NCI-H1417 treated with DMSO at 0.1 percent for 48 hours (cell line): ENCODE results near the gene NKX2-2.

ENCODE experiments used
- DNase-seq: peaks from one replicate; lab custom pipeline; 2025; lab: John Stamatoyannopoulos, UW

Gene NKX2-2

DNA sequence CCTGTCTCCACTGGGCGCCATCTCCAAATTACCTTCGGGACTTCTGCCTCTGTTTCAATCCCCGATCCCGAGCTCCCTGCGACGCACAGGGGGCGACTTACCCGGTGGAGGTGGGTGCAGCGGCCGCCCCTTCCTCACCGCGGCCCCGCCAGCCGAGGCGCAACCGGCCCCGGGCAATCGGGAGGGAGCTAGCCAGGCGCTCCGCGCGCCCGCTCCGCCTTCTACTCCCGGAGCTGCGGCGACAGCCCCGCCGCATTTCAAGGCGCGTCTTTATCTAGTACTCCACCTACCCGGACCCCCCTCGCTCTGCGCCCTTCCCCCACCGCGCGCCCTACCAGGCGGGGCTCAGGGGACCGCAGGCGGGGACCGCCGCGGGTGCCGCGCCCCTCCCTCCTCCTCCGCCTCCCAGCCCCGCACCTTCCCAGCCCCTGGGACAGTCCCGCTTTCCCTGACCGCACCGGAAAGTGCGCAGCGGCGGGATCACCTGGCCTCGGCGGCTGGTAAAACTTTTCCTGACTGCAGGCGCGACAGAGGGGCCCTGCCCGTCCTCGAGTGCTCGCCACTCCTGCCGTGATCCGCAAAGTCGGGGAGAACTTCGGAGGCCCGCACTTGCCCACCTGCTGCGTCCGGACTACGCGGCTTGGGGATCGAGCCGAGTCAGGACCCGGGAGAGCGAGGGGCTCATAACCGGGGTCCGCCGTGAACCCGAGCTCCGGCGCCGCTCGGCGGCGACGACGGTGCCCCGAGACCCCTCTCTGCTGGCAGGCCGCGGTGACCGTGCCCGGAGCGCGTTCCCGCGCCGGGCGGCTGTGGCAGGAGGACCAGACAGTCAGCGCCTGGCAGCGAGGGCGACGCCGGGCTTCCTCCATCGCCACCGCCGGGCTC is 8.0 kb upstream of the NKX2-2 start:
- no peak for DNase-seq

DNA sequence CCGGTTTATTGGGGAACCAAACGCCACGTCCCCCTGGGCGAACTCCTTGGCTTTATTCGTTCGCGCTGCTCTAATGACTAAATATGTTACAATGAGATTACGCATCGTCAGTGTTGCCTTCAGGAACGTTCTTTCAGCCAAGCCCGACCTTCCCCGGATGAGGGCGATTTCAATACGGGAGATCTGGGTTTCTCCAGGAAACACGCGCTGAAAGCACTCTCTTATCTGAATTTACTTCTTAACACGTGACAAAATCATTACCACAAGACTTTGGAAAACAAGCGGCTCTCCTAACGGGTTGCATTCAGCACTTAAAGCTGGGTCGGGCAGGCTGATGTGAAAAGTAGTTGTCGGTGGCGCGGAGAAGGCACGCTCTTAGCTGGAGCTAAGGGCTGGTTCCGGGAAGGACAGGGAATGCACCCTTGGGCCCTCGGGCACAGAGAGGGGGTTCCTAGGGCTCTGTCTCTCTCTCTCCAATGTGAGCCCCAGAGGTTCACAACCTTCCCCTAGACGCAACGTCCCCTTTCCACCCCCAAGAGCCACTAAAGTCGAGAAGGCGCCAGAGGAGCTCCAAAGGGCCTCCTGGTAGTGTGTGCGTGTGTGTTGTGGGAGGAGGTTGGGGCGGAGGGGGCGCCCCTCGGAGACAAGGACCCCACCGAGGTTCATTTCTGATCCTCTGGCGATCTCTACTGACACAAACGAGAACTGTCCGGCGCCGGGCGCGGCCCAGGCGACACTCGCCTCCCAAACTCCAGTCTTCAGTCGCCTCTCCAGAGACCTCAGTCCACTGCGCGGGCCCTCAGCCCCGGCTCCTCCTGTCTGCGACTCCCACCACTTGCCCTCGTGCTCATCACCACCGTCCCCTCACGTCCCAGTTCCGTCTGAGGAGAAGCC is 7.1 kb upstream of the NKX2-2 start:
- no peak for DNase-seq

DNA sequence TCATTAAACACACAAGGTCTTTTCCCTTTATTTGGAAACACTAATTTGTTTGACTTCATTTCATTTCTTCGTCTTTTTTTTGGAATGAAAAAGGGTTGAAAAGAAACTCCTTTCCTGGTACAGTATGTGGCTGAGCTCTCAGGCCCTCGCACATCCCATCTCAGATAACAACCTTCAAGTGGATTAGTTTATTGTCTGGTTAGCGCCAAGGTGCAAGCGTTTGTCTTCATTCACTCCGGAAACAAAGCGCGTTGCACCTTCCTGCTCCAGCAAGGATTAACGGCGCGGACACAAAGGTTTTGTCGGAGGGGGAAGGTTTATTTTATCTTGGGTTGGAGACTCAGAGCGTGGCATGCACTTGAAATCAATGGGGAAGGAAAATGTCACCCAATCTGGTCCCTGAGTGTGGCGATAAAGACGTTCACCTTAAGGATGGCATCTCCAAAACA is 5.3 kb upstream of the NKX2-2 start:
- DNase-seq, result no peak

DNA sequence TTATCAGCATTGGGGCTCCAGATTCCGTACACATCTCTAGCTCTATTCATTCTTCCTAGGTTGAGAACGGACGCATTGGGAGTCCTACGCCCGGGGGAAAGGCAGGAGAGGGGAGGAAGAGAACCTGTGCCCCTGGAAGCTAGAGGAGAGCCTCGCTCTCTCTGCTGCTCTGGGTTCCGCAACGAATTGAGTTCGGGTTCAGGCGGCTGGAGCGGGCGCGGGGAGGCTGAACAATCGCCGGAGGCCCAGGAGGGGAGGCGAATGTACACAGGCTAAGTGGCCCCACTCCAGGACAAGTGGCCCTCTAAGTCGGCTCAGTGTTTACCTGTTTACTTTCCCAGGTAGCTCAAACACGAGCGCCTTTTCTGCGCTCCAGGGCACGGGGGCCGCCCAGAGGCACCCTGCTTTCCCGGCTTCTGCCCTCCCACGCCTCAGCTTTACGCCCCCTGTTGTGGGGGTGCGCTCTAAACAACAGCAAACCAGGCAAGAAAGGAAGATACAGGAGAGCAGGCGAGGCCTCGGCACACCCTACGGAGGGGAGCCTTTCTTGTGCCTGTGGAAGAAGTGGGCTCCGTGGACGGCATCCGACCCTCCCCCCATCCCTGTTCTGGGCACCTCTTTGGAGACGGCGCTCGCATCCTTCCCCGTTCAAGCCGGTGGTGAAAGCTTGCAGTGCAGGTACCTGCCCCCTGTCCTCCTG is 4.6 kb upstream of the NKX2-2 start:
- no peak for DNase-seq

DNA sequence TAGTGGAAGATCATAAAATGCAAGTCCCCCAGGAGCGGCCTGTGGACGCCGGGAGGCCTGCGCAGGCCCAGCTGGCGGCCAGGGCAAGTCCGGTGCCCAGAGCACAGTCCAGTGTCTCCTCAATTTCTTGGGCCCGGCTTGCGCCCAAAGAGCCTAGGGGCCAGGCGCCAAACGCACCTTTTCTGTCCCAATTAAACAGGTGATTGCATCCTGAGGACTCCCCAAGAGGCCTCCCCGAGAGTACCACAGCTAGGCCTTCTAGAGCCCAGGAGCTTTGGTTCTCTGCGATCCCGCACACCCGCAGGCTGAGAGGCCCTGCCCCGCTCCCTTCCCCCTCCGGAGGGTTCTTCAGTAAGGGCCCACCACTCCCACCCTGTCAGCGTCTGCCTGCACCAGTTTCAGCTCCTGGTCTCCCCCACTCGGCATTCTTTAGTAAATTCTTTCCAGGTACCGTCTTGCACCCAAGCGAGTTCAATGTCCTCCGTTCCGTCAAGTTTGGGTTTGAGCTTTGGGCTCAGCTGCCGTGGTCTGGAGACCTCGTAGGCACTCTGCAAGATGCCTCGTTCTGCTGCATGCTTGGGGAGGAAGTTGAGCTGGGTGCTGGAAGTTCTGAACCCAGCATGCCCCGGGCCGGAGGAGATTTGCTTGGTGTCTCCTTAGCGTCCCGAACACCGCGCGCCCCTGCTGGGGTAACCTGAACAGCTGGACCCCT is 3.9 kb upstream of the NKX2-2 start:
- DNase-seq, result no peak

DNA sequence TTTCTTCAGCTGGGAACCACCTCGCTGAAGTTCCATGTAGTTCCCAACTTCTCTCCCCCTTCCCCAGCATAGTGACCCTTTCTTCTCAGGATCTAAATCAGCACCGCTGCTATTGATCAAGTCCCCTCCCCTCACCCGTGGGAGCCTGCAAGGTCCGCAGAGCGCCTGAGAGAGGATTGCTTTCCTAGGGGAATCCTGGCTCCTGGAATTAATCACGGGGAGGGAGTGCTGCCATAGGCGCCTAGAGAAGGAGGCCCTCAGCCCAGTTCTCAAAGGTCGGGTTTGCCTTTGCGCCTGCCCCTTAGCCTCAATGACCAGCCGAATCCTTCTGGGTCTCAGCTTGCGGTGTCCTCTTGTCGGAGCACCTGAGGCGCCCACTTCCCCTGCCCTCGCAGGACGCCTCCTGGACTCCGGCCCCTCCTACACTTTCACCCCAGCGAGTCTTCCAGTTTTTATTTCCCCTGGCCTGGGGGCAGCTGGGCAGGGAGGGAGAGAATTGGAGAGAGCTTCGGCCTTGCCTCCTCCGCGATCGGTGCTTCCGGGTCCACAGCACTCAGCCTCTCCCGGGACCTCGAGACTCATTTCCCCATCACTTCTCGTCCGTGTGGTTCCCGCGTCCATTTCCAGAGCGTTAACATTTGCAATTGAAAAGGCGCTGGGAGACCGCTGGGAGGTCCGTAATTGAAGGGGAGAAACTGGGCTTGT is 3.1 kb upstream of the NKX2-2 start:
- DNase-seq, result no peak

DNA sequence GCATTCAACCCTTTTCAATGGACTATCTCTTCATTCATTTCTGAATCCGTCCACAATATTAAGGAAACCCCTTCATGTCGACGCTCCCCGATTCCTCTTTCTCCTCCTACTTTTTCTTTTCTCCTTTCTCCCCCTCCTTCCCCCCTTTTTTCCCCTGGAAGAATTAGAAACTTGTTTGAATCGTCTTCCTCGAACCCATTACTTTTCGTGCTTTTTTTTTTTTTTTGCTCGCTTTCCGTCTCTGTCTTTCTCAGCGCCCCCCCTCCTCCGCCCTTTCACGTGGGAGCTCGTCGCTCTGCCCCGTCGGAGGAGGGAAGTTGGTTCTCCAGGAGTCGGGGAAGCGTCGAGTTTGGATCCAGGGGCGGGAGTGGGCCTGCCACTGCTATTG is 2.3 kb upstream of the NKX2-2 start:
- DNase-seq, result no peak

DNA sequence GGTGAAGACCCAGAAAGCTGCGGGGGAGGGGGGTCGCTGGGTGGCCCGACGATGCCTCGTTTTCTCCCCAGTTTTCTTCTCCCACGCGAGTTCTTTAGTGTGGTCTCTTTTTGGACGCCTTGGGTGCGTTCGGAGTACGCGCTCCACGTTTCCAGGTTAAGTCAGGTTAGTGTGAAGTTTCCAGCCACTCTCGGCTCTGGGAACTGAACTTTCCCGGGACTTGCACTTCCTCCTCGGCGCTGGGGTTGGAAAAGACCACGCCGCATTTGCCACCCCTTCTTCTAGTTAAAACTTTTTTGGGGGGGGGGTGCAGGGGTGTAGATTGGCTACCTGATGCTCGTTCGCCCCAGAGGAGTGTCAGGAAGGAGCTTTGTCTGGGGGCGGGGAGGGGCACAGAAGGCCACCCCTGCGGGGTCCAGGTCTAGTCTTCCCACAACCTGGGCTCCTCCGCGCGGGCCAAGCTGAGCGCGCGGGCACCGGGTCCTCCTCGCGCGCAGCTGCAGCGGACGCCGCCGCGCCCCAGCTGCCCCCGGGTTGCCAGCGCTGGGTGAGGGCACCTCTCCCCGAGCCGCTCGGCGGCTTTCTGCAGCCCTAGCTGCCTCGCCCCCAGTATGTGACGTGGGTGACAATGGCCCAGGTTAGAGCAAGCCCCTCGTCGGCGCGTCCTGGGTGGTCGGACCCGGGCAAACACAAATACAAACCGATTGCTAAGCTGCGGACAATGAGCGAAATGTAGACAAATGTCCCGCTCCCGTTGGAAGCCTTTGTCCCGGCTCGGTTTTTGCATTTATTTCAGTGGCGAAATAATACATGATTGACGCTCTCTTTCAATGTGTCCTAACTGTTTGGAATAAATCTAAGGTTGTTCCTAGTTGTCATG is 1.7 kb upstream of the NKX2-2 start:
- no peak for DNase-seq

DNA sequence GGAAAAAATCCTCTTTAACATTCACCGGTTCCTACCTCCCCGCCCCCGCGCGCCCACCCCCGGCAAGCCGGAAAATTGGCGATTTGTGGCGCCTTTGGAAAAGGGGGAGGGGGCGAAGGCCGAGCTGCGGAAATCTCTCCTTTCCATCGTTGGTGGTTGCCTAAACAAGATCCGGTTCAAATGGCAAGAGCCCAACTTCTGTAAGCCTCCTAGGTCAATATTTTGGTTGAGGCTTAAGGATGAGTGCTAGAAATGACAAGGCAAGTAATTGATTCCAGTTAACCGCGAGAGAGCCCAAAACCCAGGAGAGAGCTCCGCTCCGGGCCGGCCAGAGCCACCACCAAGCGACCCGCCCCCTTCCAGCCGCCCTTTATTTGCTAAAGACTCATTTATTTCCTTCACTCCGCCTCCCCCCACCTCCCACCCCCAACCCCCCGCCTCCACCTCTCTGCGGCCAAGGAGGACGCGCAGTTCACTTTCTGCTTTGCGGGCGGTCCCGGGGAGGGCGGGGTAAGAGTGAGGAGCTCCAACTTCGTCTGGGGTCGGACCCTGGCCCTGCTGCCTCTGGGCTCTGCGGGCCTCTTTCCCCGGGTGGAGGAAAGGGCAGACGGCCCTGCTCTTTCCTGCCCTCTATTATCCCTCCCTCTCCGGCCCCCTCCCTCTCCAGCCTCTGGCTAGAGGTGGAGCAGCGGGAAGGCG is 838 bp upstream of the NKX2-2 start:
- DNase-seq, result no peak

DNA sequence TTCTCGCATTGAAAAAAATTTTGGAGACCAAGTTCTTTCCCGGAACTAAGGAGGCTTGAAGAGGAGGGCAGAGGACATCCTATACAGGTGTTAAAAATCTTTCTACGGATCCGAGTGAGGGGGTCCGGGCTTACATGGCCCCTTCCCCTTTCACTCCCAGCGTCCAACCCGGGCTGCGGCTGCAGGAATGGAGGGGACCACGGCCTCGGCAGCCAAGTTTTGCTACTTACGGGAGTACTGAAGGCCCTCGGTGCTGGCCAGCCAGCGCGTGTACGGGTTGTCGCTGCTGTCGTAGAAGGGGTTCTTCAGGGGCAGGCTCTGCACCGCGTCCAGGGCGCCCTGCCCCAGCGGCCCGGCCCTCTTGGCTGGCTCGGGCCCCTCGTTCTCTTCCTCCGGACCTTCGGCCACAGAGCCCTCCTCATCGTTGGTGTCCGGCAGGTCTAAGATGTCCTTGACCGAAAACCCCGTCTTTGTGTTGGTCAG is 642 bp downstream of the NKX2-2 start:
- DNase-seq, result no peak

DNA sequence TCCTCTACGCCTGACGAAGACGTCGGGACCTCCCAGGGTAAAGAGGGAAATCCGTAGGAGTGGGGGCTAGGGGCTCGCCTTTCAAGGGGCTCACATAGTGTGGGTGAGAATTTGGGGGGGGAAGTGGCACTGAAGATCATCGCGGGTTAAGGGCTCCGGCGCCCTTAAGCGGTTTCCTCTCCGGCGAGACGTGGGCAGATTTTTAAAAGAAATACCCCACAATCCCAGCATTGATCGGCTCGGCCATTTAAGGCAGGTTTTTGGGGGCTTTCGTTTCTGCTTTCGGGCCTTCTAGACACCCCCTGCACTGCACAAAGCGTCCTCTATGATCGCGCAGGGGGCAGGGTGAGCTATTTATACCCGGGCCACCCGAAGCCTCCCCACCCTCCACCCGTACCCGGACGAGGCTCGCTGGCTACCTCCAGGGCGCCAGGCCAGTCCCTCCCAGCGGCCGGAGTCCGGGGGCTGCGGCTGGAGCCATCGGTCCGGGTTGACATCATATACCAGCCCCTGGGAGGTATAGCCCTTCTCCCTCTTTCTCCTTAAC is 1.2 kb downstream of the NKX2-2 start:
- no peak for DNase-seq

DNA sequence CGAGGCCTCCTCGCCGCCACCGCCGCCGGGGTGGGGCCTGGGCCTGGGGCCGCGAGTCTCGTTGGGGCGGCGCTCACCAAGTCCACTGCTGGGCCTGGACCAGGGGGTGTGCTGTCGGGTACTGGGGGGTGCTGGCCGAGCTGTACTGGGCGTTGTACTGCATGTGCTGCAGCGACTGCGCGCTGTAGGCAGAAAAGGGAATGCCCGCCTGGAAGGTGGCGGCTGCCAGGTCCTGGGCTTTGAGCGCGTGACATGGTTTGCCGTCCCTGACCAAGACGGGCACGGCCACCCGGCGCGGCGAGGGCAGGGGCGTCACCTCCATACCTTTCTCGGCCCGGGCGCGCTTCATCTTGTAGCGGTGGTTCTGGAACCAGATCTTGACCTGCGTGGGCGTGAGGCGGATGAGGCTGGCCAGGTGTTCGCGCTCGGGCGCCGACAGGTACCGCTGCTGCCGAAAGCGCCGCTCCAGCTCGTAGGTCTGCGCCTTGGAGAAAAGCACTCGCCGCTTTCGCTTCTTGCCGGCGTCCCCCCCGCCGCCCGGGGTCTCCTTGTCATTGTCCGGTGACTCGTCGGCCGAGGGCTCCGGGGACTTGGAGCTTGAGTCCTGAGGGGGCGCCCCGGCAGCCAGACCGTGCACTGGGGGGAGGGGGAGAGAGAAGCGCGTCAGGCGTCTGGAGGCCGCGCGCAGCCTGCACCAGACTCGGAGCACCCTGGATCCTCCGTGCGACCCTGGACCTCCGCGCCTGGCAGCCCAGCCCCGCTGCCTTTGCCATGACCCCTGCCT is 1.8 kb downstream of the NKX2-2 start:
- no peak for DNase-seq

DNA sequence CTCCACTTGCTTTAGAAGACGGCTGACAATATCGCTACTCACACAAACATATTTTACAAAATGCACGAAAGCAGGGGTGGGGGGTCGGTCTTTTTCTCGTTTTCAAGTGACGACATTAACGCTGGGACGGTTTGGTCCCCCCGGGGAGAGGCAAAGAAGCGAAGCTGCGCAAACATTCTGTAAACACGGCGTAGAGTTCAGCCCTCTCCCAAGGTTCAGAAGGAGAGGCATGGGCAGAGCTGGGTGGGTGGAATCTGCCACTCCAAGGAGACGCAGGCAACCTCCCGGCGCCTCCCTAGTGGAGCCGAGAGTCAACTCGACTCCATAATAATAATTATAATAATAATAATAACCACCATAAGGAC is 2.4 kb downstream of the NKX2-2 start:
- no peak for DNase-seq

DNA sequence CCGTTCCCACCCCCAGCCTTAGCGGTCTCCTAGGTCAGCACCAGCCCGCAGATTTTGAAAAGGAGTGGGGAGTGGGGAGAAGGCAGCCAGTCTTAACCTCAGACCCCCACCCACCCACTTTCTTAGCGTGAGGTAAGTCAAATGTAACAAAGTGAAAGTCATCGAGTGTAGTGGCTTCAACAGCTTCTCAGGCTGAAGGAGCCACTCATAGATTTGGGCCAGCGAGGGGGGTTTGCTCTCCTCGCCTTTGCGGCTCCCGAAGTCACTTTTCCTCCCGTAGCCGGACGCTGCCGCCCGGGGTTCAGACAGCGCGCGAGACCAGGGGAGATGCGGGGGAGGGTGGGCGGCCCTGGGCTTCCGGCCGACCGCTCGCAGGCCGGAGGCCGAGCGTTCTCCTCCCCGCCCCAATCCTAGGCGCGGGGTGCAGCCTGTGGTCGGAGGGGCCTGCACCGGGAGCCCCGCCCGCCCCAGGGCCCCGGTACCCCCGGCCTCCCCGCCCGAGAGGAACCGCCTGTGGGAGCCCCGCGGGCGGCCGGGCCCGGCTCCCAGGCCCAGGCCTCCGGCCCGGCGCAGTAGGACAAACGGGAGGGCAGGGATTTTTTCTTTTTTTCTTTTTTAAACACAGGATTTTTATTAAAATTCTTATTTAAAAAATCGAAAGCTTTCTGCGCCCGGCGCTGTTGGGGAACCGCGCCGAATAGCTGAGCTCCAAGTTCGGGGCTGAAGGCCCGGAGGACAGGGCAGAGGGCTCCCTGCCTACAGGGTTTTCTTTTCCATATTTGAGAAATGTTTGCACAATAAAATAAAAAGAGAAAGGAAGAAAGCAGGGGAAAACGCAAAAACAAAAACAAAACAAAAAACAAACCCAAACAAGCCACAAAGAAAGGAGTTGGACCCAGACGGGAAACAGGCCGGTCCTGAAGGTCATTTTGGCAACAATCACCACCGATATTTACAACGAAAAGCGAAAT is 3.2 kb downstream of the NKX2-2 start:
- DNase-seq, result no peak

DNA sequence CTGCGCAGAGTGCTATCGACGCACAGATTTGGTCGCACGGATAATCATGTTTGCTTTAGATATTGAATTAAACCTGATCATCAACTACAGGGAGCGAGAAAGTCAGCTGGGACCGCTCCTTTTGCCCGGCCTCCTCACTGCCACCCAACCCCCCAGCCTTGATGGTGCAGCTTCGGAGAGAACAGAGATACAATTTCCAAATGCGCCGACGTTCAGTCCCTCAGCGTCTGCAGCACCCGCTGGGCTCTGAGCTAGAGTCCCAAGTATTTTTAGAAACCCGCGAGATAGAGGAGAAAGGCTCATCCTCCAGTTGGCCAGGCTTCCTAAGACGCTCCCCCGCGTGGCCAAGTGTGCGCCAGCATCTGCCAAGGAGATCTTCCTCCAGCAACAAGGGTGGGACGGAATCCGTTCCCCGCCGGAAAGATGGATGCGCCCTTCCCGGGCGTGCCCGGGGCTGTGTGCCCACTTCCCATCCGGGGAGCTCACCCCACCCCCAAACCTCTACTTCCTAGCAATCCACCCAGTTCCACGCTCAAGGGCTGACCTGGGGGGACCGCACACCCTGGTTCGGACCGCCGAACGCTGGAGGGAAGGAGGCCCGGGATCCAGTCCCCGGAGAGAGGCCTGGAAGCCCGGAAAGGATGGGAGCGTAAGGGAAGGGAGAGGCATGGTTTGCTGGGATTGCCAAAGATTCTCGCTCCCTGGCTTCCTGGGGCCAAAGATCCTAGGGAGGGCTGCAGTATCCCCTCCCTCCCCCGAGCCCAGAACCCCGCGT is 4.1 kb downstream of the NKX2-2 start:
- no peak for DNase-seq

DNA sequence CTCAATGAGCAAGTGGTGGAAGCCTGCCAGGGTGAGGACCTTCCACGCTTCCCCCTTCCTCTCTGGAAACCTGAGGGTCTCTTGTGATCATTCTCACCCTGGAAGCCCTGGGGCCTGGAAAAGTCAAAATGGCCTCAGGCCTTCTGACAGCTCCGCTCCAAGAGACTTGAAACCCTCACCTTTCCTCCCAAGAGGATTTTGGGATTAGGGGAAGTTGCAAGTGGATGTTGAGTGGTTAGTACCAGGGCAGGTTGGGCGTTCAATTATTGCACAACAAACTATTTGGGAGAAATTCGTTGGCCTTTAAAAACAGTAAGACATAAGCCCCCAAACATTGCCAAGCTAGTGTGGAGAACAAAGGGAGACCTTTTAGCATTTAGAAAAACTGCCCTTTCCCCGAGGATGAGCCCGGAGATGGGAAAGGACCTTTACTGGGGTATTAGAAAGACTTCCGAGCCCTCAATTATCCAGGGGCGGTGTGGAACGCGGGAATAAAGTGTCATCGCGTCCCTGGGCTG is 4.7 kb downstream of the NKX2-2 start:
- no peak for DNase-seq
